GM12891 (cell line): ENCODE results near the gene MYO9B.

Experiments
- POLR2A ChIP-seq: IDR thresholded peaks from 2 replicates; pipeline ENCODE4 v1.6.1; 2011; ENCODE audit warnings: low read depth, low read length, control low read depth
- POLR2AphosphoS5 ChIP-seq: IDR thresholded peaks from 2 replicates; pipeline ENCODE4 v1.6.1; 2011; ENCODE audit warnings: low read depth, low read length, control low read depth
- SPI1 ChIP-seq: IDR thresholded peaks from 2 replicates; pipeline ENCODE4 v1.6.1; 2011; ENCODE audit warnings: low read depth, low read length, control low read depth

DNA sequence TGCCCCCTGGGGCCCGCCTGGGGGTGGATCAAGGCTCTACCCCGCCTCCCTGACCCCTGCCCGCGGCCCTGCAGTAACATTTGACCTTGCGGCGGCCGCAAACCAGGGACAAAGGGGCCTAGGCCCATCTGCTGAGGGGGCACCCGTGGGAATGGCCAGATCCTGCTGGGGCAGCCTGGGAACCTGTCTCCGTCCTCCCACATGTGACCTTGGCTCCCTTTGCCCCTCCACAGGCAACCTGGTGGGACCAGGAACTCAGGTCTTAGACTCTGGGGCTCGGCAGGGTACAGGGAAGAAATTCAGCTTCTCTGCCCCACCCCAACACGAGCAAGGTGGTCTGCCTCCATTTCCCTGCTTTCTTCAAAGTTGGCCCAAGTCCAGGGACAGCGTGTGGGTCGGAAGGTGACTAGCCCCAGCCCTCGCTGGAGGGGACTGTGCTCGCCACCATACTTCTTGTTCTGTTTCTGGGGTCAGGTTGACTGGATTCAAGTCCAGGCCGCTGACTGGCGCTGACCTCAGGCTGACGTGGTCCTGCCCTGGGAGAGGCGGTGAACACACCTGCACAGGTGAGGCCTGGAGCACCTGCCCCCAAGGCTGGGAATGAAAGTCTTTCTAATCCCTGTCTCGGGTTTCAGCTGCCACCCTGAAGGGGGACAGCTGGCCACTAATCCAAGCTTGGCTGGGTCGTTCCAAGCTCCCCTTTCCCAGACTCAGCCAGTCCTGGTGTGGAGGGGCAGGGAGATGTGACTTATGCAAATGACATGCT is 172.6 kb downstream of the MYO9B start:
- TF ChIP-seq POLR2AphosphoS5 (no peak), POLR2A (no peak), SPI1 (no peak)
